ENCODE data around the gene SLC43A2.

DNA sequence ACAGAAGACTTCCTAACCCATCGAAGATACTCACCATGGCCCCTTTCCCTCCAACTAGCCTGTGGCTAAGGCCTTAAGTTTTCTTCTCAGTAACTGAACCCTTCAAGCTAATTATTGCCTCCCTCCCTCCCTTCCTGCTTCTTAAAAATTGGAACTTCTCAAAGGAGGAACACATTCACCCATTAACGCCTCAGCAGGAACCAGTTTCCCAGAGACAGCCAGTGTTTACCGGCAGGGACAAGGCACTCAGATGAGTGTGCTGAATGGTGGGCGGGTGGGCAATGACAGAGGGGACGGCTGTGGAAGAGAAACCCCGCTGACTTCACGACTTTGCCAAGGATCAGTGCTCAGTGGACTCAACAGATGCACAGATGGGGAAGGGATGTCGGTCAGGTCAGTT is 86.3 kb downstream of the SLC43A2 start:
- TF ChIP-seq, protein P1, sequence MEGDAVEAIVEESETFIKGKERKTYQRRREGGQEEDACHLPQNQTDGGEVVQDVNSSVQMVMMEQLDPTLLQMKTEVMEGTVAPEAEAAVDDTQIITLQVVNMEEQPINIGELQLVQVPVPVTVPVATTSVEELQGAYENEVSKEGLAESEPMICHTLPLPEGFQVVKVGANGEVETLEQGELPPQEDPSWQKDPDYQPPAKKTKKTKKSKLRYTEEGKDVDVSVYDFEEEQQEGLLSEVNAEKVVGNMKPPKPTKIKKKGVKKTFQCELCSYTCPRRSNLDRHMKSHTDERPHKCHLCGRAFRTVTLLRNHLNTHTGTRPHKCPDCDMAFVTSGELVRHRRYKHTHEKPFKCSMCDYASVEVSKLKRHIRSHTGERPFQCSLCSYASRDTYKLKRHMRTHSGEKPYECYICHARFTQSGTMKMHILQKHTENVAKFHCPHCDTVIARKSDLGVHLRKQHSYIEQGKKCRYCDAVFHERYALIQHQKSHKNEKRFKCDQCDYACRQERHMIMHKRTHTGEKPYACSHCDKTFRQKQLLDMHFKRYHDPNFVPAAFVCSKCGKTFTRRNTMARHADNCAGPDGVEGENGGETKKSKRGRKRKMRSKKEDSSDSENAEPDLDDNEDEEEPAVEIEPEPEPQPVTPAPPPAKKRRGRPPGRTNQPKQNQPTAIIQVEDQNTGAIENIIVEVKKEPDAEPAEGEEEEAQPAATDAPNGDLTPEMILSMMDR (IDR thresholded peaks at IDR 0.05; ENCODE audit: poor library complexity, severe bottlenecking) = no peak
- TF ChIP-seq, protein P2, sequence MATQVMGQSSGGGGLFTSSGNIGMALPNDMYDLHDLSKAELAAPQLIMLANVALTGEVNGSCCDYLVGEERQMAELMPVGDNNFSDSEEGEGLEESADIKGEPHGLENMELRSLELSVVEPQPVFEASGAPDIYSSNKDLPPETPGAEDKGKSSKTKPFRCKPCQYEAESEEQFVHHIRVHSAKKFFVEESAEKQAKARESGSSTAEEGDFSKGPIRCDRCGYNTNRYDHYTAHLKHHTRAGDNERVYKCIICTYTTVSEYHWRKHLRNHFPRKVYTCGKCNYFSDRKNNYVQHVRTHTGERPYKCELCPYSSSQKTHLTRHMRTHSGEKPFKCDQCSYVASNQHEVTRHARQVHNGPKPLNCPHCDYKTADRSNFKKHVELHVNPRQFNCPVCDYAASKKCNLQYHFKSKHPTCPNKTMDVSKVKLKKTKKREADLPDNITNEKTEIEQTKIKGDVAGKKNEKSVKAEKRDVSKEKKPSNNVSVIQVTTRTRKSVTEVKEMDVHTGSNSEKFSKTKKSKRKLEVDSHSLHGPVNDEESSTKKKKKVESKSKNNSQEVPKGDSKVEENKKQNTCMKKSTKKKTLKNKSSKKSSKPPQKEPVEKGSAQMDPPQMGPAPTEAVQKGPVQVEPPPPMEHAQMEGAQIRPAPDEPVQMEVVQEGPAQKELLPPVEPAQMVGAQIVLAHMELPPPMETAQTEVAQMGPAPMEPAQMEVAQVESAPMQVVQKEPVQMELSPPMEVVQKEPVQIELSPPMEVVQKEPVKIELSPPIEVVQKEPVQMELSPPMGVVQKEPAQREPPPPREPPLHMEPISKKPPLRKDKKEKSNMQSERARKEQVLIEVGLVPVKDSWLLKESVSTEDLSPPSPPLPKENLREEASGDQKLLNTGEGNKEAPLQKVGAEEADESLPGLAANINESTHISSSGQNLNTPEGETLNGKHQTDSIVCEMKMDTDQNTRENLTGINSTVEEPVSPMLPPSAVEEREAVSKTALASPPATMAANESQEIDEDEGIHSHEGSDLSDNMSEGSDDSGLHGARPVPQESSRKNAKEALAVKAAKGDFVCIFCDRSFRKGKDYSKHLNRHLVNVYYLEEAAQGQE (IDR thresholded peaks at IDR 0.05; ENCODE audit: borderline replicate concordance) = no peak
- TF ChIP-seq SMC3 (conservative IDR thresholded peaks at IDR 0.05; ENCODE audit: poor library complexity) (no peak), EP300 (conservative IDR thresholded peaks at IDR 0.05; ENCODE audit: poor library complexity, severe bottlenecking) (no peak)
